Thyroid gland (tissue), 4 donors: Measurements from ENCODE around the gene CD40. TPM values are rescaled to one million over a fixed set of nuclear protein-coding genes. Genes with fewer than 3 reads are reported as not detected.

Experiments used
- DNase-seq, 2 donors: peaks; one replicate each; pipeline ENCODE4 v3.0.0-alpha.2; 2019
- H3K27ac ChIP-seq, 3 donors: fragments of 200-600 bp; sonication (generic); 1 replicate in 2 of 3; 2 replicates in 1 of 3; pipeline ENCODE4 v1.5.1; 2016 to 2019; ENCODE audit warnings: mild to moderate bottlenecking in 1 of 3, moderate library complexity in 1 of 3
- H3K27me3 ChIP-seq: fragments of 200-600 bp; sonication (generic); one replicate; pipeline ENCODE4 v1.5.1; 2019
- H3K36me3 ChIP-seq, 2 donors: fragments of 200-600 bp; sonication (generic); one replicate each; pipeline ENCODE4 v1.5.1; 2016 to 2019
- H3K4me1 ChIP-seq, 2 donors: fragments of 200-600 bp; sonication (generic); one replicate each; pipeline ENCODE4 v1.5.1; 2017 to 2019
- H3K4me3 ChIP-seq, 3 donors: fragments of 200-600 bp; sonication (generic); replicated peaks in 1 of 3; 1 replicate in 2 of 3; 2 replicates in 1 of 3; pipeline ENCODE4 v1.5.1; 2016; ENCODE audit warnings: mild to moderate bottlenecking in 1 of 3
- H3K9me3 ChIP-seq: fragments of 200-600 bp; sonication (generic); one replicate; pipeline ENCODE4 v1.5.1; 2017
- CTCF ChIP-seq, 6 experiments: fragments of 200-600 bp in 3 of 6; fragments of 450-650 bp in 3 of 6; sonication (generic) in 3 of 6; IDR thresholded peaks; one replicate each; pipeline ENCODE4 v1.5.1; 2016 to 2019; ENCODE audit warnings: antibody characterized with exemption in 6 of 6, mild to moderate bottlenecking in 2 of 6, inconsistent platforms in 1 of 6, moderate library complexity in 1 of 6
- POLR2A ChIP-seq, 2 donors: fragments of 450-650 bp; IDR thresholded peaks; one replicate each; pipeline ENCODE4 v1.6.1; 2017; ENCODE audit warnings: antibody characterized with exemption in 2 of 2, mild to moderate bottlenecking in 2 of 2, moderate library complexity in 1 of 2
- WGBS, 2 donors: methylation state at CpG; one replicate each; pipeline ENCODE4 v1.1.5; 2017; 5-methylcytosine and 5-hydroxymethylcytosine counted together
- intact Hi-C: fragments of 100-400 bp; cut with DNase I; formaldehyde crosslinking; loops from one replicate; pipeline ENCODE4 v1.15.1; 2023
- total RNA-seq, 4 donors: library from RNA; depleted of rRNA; stranded (reverse); fragments of >200 nt; gene quantifications; one replicate each; pipeline ENCODE4 v1.2.3, GENCODE V29; 2016

Gene CD40
- total RNA-seq, 4 donors from 2014 or later: 13.0 to 15.9 (median 15.0) TPM

GRCh38 chr20:46122516-46123481, 4.7 kb downstream of the CD40 start:
- TF ChIP-seq POLR2A (IDR thresholded peaks at IDR 0.05) (no peak), CTCF (IDR thresholded peaks at IDR 0.05) (no peak)
- DNase-seq: no peak
- 86 to 91% methylated on average over 15 of the region's 15 CpGs for WGBS, 2 donors
- no peak overlapping the region for H3K27ac ChIP-seq
- H3K27me3 ChIP-seq: no peaks in the 10 kb centered on the region
- H3K4me1 ChIP-seq: peaks cover 8 to 13% of the 10 kb centered on the region in 2 donors
- H3K9me3 ChIP-seq: no peaks in the 10 kb centered on the region
- H3K36me3 ChIP-seq: no peaks in the 10 kb centered on the region
- intact Hi-C loops: no loop called here
- no peak overlapping the region for H3K4me3 ChIP-seq

GRCh38 chr20:46123482-46124245, 5.5 kb downstream of the CD40 start:
- no peaks in the 10 kb centered on the region for H3K36me3 ChIP-seq
- intact Hi-C loops: no loop called here

GRCh38 chr20:46126440-46127056, 8.4 kb downstream of the CD40 start:
- H3K27ac ChIP-seq: no peak overlapping the region
- no peaks in the 10 kb centered on the region for H3K9me3 ChIP-seq
- peaks cover 0 to 12% of the 10 kb centered on the region in 2 donors for H3K4me1 ChIP-seq
- H3K4me3 ChIP-seq: no peak overlapping the region
- H3K27me3 ChIP-seq: no peaks in the 10 kb centered on the region
- TF ChIP-seq CTCF (IDR thresholded peaks at IDR 0.05) (no peak), POLR2A (IDR thresholded peaks at IDR 0.05) (no peak)
- DNase-seq: no peak
- H3K36me3 ChIP-seq: no peaks in the 10 kb centered on the region
- 67 to 85% methylated on average over 5 of the region's 5 CpGs for WGBS, 2 donors
- intact Hi-C loops: no loop called here

More at GRCh38 chr20:46123482-46124245, 5.5 kb downstream of the CD40 start:
- TF ChIP-seq POLR2A (IDR thresholded peaks at IDR 0.05): no peak
- no peak for TF ChIP-seq CTCF (IDR thresholded peaks at IDR 0.05)
- Histone ChIP-seq H3K27me3 (no peaks in the 10 kb centered on the region), H3K27ac (no peak overlapping the region), H3K4me1 (peaks cover 8 to 13% of the 10 kb centered on the region in 2 donors), H3K4me3 (no peak overlapping the region), H3K9me3 (no peaks in the 10 kb centered on the region)
- WGBS, 2 donors: 90 to 95% methylated on average over 11 of the region's 11 CpGs
- DNase-seq: no peak

GRCh38 chr20:46127396-46128010, 9.4 kb downstream of the CD40 start:
- TF ChIP-seq CTCF (IDR thresholded peaks at IDR 0.05) (no peak), POLR2A (IDR thresholded peaks at IDR 0.05) (no peak)
- no peaks in the 10 kb centered on the region for H3K27me3 ChIP-seq
- no peak overlapping the region for H3K4me3 ChIP-seq
- H3K9me3 ChIP-seq: no peaks in the 10 kb centered on the region
- intact Hi-C loops: no loop called here
- 89 to 90% methylated on average over 11 of the region's 11 CpGs for WGBS, 2 donors
- no peak overlapping the region for H3K27ac ChIP-seq
- no peak for DNase-seq
- peaks cover 0 to 9% of the 10 kb centered on the region in 2 donors for H3K4me1 ChIP-seq
- H3K36me3 ChIP-seq: no peaks in the 10 kb centered on the region
